Stimulated activated naive CD8-positive, alpha-beta T cell treated with anti-CD3 and anti-CD28 coated beads, Interleukin-15, Interleukin-2, amounts not matched to agents 100 U/mL and 50 U/mL, for 24 hours (primary cell): ENCODE measurements around the gene GCSAM.

ENCODE experiments used
- ATAC-seq: fragments of 150-1000 bp; cut with Tn5 transposase; one replicate; pipeline ENCODE4 v1.10.0; 2021
- DNase-seq: peaks from one replicate; pipeline ENCODE4 v3.0.0; 2021

Gene GCSAM

DNA sequence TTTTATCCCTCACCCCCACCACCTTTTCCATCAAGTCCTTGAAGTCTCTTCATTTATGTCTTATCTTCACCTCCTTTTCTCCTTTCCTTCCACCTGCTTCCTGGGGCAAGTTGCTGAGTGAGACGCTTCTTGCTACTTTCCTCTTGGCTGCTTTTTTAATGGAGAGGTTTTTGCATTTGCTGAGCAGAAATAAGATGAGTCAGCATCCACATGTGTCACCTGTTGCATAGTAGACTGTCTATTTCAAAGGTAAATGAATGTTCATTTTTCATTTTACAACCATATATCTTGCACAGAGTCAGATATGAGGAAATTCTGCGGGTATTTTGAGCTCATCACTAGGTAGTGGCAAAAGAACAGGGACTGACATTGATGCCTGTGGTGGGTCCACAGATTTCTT, 28.3 kb downstream of the GCSAM start:
- DNase-seq (no peak), ATAC-seq (no peak)

DNA sequence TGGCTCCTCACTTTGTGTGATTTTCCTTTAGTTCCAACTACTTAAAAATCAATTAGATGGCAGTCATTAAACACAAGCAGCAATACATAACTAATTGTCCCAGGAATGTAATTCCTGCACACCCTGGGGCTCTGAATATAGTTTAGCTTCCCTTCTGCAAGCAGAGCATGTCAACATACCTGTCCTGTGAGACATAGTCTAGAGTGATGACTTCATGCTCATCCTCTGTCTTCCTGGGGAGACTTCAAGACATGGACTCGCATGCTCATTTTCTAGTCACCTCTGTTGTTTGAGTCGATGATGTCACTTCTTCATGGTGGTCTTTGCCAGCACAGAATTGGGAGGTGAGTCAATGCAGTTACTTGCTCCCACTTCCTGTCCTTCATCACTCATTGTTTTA, 31.1 kb downstream of the GCSAM start:
- DNase-seq (no peak), ATAC-seq (peak; percentile 30)

DNA sequence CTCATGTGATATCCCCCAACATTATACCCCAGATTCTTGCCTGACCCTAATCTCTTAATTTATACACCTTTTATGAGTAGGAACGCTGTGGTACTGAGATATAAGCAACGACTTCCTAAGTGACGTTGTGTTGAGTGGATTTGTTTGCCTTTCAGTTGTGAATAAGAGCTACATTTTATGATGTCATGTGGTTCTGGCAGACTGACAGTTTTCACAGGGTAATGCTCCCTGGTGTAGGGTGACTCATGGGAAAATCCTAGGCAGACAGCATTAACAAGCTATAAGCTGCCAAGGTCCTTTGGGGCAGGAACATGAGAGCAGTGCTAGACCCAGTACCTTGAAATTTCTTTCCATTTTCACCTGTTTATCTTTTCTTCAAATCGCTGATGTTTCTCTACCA, 35.7 kb downstream of the GCSAM start:
- DNase-seq: no peak

DNA sequence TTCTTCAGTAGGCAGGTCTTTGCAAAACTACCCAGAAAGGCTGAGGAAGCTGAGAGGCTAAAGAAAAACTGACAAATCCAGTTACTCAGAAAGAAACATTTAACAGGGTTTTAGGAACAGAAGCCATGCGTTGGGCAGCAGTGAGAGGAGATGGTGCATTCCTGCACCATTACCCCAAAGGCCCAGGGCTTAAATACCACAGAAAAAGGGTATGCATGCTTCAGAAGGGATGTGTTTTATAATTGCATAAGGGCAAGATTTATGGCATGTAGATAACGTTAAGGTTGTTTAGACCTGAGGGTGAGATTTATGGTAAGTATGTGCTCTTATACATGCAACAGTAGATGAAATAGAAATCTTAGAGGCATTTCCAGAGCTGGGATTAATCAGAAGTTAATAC, 36.9 kb downstream of the GCSAM start:
- DNase-seq (no peak), ATAC-seq (no peak)

More for the DNA sequence above, 35.7 kb downstream of the GCSAM start:
- peak; percentile 94 for ATAC-seq

DNA sequence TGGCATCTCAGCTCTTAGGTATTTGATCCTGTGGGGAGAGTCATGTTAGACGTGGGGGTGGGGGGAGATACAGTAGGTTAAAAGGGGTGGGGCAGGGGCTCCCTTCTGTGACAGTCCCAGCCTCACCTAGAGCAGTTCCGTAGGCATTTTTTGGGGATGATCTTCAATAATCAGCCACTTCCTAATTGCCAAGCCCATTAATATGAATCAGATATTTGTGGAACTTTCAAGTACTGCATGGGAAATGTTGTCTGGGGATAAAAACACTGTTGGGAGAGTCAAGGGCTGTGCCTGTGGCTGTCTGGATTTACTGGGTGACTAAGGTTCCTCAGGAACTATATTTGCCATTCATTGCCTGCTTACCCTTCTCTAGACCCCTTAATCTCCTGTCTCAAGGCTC, 37.3 kb downstream of the GCSAM start:
- ATAC-seq (no peak), DNase-seq (no peak)

DNA sequence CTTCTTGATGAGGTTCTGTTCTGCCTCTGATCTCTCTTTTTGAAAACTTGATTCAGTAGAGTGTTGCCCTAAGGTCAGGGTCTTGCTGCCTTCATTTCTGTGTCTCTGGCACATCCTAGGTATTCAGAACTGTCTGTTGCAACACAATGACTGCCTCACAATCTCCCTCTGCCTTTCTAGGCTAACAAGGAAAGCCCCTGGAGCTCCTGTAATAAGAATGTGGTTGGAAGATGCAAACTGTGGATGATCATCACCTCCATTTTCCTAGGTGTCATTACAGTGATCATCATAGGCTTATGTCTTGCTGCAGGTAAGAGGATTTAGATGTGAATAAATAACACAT, 39.9 kb downstream of the GCSAM start:
- no peak for DNase-seq
- ATAC-seq: no peak

DNA sequence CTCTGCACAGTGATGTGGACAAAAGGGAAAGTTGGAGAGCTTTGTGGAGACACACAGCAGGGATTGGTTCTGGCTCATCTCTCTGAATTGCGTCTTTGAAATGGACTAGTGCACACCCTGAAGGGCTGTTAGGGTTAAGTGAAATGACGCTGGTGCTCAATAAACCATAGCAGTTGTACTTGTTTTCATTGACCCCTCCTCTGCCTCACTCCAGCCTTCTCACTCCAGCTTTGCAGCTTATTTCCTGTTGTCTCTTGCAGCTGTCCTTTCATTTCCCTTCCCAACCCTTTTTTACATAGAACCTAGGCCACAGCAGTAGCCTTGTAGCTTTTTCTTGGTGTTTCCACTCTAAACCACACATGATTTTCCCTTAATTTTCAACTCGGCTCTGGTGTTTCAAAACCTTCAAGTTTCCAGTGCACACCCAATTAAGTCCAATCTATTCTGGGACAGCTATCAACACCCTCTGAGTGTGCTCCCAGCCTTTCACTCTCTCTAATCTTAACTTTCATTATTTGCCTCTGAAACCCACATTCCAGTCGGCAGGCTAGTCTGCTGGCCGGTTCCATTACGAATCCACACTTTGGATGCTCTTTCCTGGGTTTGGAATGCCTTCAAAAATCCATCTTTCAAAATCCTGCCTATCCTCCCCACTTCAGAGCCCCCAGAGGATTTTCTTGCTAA, 40.4 kb downstream of the GCSAM start:
- no peak for ATAC-seq
- no peak for DNase-seq

DNA sequence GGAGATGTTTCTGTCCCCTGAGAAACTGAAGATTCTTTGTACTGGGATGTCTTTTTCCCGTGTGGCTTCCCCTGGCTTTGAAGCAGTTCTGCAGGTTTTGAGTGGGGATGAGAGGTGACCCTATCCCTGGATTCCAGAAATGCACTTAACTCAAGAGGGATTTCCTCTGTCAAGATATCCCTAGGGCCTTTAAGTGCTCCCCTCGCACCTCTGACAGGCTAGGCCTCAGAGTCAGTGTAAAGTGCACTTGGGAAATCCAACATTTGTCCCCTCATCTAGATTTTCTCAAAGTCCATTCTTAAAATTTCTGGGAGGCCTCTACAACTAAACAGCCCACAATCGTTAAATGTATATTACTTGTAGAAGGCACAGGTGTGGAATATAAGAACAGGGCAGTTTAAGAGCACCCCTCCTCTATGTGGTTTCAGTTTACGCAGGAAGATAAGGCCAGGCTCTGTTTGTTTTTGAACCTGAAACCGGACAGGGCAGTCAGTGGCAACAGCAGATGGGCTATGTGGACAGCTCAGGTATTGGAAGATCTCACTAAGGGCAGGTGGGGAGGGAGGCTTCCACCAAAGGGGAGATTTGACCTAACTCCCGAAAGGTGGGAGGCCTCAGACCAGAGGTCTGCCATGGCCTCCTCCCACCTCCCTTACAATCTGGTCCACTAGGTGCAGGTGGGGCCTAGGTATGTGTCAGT, 42.0 kb downstream of the GCSAM start:
- DNase-seq: no peak
- ATAC-seq: no peak

DNA sequence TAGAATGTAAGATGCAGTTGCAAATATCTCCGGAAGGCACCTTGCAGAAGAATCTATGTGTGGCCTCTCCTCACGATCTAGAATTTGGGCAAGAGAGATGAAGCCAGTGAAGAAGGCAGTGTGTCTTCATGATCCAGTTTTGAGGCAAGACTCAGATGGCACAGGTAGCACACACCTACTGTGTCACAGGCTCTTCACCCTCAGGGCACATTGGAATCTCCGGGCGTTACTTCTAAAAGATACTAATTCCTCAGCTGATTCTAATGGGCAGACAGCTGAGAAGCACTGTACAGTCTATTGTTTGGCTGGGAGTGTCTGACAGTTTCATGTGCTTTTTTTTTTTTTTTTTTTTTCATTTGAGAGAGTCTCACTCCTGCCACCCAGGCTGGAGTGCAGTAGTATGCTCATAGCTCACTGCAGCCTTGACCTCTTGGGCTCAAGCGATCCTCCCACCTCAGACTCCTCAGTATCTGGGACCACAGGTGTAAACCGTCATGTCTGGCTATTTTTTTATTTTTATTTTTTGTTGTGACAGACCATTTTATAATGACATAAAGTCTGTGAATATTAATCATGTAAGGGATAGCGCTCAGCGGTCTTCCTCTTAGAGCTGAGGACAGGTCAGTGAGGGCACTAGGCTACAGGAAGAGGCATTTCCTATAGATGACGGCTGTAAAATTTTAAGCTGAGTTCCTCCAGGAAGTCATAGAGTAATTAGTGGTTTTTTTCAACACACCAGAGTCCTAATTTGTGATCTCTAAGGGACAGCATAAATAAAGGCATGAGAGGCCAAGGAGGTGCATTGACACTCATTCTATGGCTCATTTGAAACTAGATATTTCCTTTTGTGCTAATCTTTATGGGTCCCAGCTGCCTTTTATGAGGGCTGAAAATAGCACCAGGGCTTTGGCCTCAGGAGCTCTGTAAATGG, 42.8 kb downstream of the GCSAM start:
- no peak for DNase-seq

DNA sequence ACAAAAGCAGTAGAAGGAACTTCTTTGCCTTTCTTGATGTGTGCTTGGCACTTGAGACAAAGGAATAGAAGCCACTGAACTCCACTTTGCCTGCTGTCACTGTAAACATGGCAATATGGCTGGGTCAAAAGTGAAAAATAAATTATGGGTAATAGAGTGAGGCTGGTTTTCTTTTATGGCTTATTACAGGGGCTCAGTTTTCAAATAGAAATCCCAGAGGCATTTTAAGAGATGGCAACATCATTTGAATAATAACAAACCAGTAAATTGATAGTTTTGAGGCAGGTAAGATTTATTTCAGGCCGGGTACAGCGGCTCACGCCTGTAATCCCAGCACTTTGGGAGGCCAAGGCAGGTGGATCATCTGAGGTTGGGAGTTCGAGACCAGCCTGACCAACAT, 44.1 kb downstream of the GCSAM start:
- DNase-seq: no peak
- ATAC-seq: no peak

More for the DNA sequence above, 42.8 kb downstream of the GCSAM start:
- no peak for ATAC-seq

DNA sequence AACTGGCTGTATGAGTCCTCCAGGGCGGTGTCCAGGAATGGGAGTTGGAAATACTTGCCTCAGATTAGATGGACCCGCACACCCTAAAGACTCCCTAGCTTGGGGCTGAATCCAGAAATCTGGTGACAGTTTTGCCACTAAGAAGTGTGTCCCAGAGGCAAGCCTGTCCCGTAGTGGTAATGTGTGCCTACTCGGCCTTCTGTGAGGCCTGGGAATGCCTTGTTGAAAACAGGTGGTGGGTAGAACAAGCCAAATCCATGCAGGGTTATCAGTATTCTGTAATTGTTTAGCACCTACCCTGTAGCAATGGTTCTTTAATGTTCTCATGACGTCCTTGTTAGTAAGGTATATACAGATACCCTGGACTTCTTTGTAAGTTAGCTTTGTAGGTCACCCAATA, 45.3 kb downstream of the GCSAM start:
- DNase-seq (no peak), ATAC-seq (no peak)

DNA sequence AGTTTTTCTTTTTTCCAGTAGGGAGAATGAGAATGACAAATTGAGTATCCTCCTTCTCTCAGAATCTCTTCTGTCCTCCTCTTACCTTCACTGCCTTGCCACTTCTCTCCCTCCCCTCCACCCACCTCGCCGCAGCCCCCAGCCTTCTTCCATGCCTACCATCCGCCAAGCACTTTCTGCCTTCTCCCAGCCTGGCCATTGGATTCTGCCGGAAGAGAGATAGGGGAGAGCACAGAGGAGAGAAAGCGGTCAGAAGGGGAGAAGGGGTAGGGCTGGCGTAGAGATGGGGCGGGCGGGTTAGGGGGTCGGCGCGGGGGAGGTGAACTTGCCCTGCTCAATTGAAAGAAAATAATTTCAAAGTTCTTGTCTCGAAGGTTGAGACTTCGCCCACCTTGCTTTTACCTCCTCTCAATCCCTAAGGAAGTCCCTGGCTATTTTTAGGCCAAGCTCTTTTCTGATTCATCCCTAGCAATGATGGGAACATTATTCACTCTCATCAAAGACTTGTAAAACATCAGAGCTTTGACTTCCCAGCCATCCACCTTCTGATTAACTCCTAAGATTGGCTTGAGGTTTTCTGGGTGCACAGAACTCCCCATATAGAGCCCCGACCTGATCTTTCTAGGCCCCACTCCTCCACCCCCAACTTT, 46.0 kb downstream of the GCSAM start:
- no peak for DNase-seq
- no peak for ATAC-seq

DNA sequence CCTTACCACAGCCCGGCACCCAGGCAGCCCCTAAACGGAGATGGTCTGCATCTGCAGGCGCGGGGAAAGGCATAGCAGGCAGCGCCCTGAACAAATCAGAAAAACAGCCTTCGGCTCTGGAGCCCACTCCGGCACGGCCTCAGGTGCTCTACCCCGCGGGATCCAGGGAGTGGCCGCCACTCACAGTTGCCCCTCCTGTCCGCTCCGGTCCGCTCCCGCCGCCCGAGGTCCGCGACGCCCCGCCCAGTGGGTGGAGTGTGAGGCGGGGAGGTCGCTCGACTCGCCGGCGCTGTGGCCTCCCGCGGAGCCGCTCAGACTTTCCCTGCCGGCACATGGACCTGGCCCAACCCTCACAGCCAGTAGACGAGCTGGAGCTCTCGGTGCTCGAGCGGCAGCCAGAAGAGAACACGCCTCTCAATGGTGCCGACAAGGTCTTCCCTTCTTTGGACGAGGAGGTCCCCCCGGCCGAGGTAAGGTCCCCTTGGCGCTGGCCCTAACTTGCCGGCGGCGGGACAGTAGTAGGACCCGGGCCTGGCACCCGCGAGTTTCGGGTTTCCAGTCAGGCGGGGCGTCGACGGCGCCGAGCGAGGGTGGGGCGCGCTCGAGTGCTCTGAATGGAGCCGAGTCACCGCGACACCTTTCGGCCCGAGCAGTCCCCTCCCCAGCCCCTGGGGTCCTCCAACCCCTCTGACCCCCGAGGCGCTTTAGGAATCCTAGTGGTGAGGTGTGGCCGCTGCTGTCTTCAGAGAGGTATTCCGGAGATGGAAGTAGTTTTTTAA, 46.8 kb downstream of the GCSAM start, which contains the start of gene C3orf52:
C3orf52 (plus strand) TSS at position 314 of the 779 bp plus-strand sequence; CDS start at position 333, 19 bp downstream.
- peak; percentile 77 for DNase-seq
- peak; percentile 94 for ATAC-seq

DNA sequence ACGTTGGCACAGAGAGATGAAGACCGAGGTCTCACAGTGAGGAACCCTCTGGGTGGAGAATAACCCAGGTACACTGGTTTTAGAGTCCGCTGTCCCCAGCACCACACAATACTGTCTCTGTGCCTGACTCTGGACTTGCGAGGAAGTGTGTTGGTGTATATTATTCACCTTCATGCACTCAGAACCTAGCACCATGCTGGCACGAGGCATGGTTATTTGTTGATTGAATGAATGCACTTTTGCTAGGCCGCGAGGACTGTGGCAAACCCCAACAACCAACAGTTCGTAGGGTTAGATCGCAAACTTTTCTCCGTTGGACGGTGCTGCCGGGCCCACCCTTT, 47.3 kb downstream of the GCSAM start:
- DNase-seq (no peak), ATAC-seq (peak; percentile 3)

DNA sequence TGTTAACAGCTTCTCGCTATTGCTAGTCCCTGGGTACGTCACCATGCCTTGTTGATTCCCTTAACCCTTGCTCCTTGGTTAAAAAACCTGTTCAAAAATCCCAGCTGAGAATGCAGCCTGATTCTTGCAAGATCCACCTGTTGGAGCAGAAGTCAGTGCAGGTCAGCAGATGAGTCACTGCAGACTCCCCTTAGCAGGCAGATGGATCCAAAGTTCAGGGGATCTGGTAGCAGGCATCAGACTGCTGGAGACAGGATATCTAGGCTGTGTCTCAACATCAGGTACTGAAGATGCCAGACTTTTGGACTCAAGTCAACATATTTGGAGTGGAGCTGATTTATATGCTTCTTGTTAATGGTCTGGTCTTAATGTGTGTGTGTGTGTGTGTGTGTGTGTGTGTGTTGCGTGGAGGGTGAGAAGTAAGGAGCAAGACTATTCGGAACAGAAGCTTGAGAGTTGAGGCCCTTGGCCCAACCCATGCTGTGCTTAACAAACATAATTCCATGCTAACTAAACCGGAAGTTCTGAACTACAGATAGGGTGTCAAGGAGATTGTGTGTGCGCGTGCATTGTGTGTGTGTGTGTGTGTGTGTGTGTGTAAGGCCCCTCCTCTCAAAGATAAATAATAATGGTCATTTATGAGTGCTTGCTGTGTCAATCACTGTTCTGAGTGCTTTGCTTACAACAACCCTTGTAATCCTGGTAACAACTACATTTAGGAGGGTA, 47.9 kb downstream of the GCSAM start:
- ATAC-seq: no peak
- DNase-seq: no peak

DNA sequence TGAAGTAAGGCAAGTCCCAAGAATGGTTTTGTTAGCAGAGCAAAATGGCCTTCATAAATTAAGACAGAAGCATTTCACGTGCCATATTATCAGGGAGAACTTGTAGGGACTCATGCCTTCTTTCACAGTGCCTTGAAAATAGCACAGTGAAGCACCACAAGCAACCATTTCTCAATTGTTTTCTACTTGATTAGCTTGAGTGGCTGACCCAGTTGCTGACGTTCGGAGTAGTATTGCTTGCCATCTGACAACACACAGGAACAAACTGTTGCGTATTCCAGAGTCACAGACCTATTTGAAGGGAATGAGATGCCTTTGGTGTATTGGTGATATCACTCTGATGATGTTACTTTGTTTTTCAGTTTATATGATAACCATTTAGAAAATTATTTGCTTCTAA, 49.8 kb downstream of the GCSAM start:
- no peak for DNase-seq
- no peak for ATAC-seq

DNA sequence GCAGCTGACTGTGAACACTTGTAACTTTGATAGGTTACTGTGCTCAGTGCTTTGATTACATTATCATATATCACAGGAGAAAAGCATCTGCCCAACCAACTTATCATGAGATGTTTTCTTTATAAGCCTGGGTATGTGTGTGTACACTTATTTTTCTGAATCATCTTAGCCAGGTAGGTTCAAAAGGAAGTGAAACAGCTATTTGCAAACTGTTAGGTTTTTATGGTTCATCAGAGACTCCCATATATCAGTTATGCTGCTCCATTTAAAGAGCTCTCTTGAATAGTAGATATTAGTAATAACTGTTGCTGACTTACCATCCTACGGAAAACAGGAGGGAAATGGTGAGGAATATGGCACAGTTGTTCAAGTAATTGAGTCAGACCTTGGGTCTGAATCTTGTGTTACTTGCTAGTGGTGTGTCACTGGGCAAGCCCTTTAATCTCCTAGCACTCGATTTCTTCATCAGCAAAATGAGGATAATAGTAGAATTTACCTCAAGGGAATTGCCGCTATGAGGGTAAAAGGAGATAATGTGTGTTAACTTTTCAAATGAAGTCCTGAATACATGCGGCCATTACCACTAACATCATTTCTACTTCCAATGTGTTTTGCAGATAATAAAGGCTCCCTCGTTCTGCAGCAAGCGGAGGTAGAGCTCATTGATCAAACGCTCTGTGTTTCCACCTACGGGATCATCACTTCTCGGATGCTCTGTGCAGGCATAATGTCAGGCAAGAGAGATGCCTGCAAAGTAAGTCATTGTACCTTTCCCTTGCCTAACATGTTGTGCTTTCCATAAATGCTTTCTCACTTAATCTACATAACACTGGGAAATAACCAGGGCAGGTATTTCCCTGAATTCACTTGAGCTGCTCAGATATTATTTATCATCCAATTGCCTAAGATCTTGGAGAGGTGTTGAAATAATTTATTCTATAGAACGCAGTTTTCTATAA, 54.6 kb downstream of the GCSAM start:
- no peak for ATAC-seq
- no peak for DNase-seq

DNA sequence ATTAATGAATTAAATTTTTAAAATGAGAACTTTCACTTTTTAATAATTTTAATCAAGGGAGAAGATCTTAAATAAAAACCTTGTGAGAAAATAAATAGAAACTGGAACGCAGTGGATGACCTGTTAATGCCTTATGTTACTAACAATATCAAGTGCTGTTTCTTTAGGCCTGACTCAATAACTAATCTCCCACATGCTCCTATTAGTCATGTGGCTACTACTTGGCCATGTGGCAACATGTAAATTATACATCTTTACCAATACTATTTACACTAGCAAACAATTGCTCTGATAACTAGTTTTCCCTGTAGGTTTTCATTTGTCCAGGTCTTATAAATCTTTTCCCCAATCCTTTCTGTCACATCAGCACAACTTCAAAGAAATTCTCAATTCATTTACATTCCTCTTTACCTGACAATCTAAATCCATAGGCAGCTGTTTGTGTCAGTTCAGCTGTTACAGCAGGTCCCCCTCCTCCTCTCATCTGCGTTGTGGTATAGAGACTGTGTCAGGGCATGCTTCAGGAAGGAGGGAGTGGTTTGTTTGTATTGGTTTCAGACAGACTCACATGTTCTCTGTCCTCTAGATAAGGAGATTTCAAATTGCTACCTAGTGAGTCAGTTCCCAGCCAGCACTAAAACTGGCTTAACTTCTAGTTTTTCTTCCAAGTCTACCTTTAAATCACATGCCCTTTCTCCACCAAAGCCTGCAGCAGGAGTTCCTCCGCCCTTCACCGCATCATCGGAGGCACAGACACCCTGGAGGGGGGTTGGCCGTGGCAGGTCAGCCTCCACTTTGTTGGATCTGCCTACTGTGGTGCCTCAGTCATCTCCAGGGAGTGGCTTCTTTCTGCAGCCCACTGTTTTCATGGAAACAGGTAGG, 58.2 kb downstream of the GCSAM start:
- ATAC-seq (peak; percentile 83), DNase-seq (no peak)

DNA sequence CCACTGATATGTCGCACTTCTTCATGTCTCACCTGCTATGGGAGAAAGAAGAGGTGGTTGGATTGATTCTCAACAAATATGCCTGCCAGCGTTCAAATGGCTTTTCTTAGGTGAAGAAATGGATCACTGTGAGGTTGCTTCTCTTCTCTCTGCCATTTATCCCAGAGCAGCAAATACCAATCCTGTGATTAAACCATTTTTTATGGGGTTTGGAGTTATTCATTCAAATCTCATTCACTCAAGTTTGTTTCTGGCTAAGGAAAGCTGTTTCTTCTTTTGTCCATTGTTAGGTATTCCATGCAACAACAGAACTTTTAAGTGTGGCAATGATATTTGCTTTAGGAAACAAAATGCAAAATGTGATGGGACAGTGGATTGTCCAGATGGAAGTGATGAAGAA, 59.0 kb downstream of the GCSAM start:
- DNase-seq (no peak), ATAC-seq (no peak)
